IMR-90 (cell line): ENCODE measurements around the gene SUSD1. TPM values are rescaled to one million over a fixed set of nuclear protein-coding genes. Genes with fewer than 3 reads are reported as not detected.

ENCODE experiments used
- ATAC-seq: fragments of 200-7000 bp; cut with Tn5 transposase; 2 replicates; pipeline ENCODE4 v1.9.1; 2020; ENCODE audit warnings: low read depth, mild to moderate bottlenecking, moderate library complexity
- BruUV-seq: library from RNA; stranded (reverse); fragments of 400-500 nt; replicated peaks from 2 replicates; lab custom pipeline; 2021; lab: Mats Ljungman, UMichigan
- CTCF ChIA-PET: fragments of 300-600 bp; formaldehyde crosslinking; extraction: SDS; loops from one replicate; lab custom pipeline; 2021; ENCODE audit warnings: antibody characterized with exemption; lab: Yijun Ruan, JAX
- POLR2A ChIA-PET: fragments of 300-600 bp; sonication (Branson Sonifier 250); formaldehyde crosslinking; loops from one replicate; lab custom pipeline; 2022; ENCODE audit warnings: antibody characterized with exemption; ENCODE audit not compliant: unreplicated experiment; lab: Charles Lee
- DNase-seq: peaks from one replicate; pipeline ENCODE4 v3.0.0; 2013
- H2AFZ ChIP-seq: replicated peaks from 2 replicates; pipeline ENCODE3; 2013; ENCODE audit warnings: low read length, mild to moderate bottlenecking; ENCODE audit not compliant: poor library complexity
- H2AK5ac ChIP-seq: 2 replicates; pipeline ENCODE4 v1.6.1; 2013; ENCODE audit warnings: low read depth, low read length, inconsistent platforms
- H2AK9ac ChIP-seq: replicated peaks from 2 replicates; pipeline ENCODE3; 2013; ENCODE audit warnings: mild to moderate bottlenecking, low read depth, low read length, moderate library complexity; ENCODE audit not compliant: poor library complexity
- H2BK120ac ChIP-seq: 2 replicates; pipeline ENCODE4 v1.6.1; 2013; ENCODE audit warnings: low read depth, low read length, inconsistent platforms
- H2BK15ac ChIP-seq: 3 replicates; pipeline ENCODE4 v1.6.1; 2013; ENCODE audit warnings: low read depth, low read length, inconsistent platforms
- H2BK20ac ChIP-seq: 2 replicates; pipeline ENCODE4 v1.6.1; 2013; ENCODE audit warnings: low read depth, mild to moderate bottlenecking, inconsistent platforms, low read length, moderate library complexity
- H2BK5ac ChIP-seq: 2 replicates; pipeline ENCODE4 v1.6.1; 2013; ENCODE audit warnings: mild to moderate bottlenecking, low read depth, low read length, inconsistent platforms; ENCODE audit not compliant: poor library complexity, severe bottlenecking
- H3K14ac ChIP-seq: replicated peaks from 2 replicates; pipeline ENCODE4 v1.6.1; 2013; ENCODE audit warnings: low read depth, low read length, inconsistent platforms
- H3K18ac ChIP-seq: 2 replicates; pipeline ENCODE4 v1.6.1; 2013; ENCODE audit warnings: low read depth, low read length, control low read depth
- H3K23ac ChIP-seq: 2 replicates; pipeline ENCODE4 v1.6.1; 2013; ENCODE audit warnings: low read depth, low read length, inconsistent platforms
- H3K27ac ChIP-seq: 2 replicates; pipeline ENCODE4 v1.5.1; 2013; ENCODE audit warnings: mild to moderate bottlenecking, control low read depth, low read length; ENCODE audit not compliant: insufficient read depth
- H3K27me3 ChIP-seq: 2 replicates; pipeline ENCODE4 v1.6.1; 2013; ENCODE audit warnings: low read length; ENCODE audit not compliant: control insufficient read depth, insufficient read depth
- H3K36me3 ChIP-seq: 2 replicates; pipeline ENCODE4 v1.6.1; 2013; ENCODE audit warnings: low read length, mixed read lengths; ENCODE audit not compliant: control insufficient read depth, insufficient read depth
- H3K4ac ChIP-seq: 2 replicates; pipeline ENCODE4 v1.6.1; 2013; ENCODE audit warnings: low read depth, low read length, inconsistent platforms
- H3K4me1 ChIP-seq: 2 replicates; pipeline ENCODE4 v1.6.1; 2013; ENCODE audit warnings: low read length, mixed read lengths; ENCODE audit not compliant: control insufficient read depth, insufficient read depth
- H3K4me2 ChIP-seq: 2 replicates; pipeline ENCODE4 v1.6.1; 2013; ENCODE audit warnings: low read depth, mild to moderate bottlenecking, control low read depth, low read length, moderate library complexity
- H3K4me3 ChIP-seq: 2 replicates; pipeline ENCODE4 v1.5.1; 2013; ENCODE audit warnings: low read depth, mild to moderate bottlenecking, control low read depth, low read length, moderate library complexity; ENCODE audit not compliant: insufficient read depth
- H3K56ac ChIP-seq: 2 replicates; pipeline ENCODE4 v1.6.1; 2013; ENCODE audit warnings: low read length, inconsistent platforms; ENCODE audit not compliant: insufficient read depth; ENCODE audit errors: extremely low read depth
- H3K79me1 ChIP-seq, 2 experiments: 2 replicates each; pipeline ENCODE4 v1.6.1; 2013; ENCODE audit warnings: low read length in 2 of 2, inconsistent platforms in 1 of 2, low read depth in 1 of 2
- H3K9ac ChIP-seq: 2 replicates; pipeline ENCODE4 v1.6.1; 2013; ENCODE audit warnings: low read depth, low read length, control low read depth
- H3K9me1 ChIP-seq: 2 replicates; pipeline ENCODE4 v1.6.1; 2013; ENCODE audit warnings: low read length, inconsistent platforms; ENCODE audit not compliant: insufficient read depth
- H3K9me3 ChIP-seq: 2 replicates; pipeline ENCODE4 v1.6.1; 2013; ENCODE audit warnings: low read length; ENCODE audit not compliant: control insufficient read depth, insufficient read depth
- H4K20me1 ChIP-seq: 2 replicates; pipeline ENCODE4 v1.6.1; 2013; ENCODE audit warnings: low read length, inconsistent platforms; ENCODE audit not compliant: insufficient read depth
- H4K5ac ChIP-seq: 2 replicates; pipeline ENCODE4 v1.6.1; 2013; ENCODE audit warnings: mild to moderate bottlenecking, low read depth, low read length, control low read depth
- H4K8ac ChIP-seq, 2 experiments: 2 replicates each; pipeline ENCODE4 v1.6.1; 2013; ENCODE audit warnings: low read depth in 2 of 2, low read length in 2 of 2, control low read depth in 1 of 2, inconsistent platforms in 1 of 2
- H4K91ac ChIP-seq: 2 replicates; pipeline ENCODE4 v1.6.1; 2013; ENCODE audit warnings: low read depth, low read length, inconsistent platforms; ENCODE audit not compliant: insufficient read depth
- BHLHE40 ChIP-seq: fragments of 150-350 bp; IDR thresholded peaks from 2 replicates; pipeline ENCODE4 v1.6.1; 2016; ENCODE audit warnings: mild to moderate bottlenecking, low read depth, low read length
- CEBPB ChIP-seq: IDR thresholded peaks from 2 replicates; pipeline ENCODE4 v1.6.1; 2012; ENCODE audit warnings: low read depth, low read length, improper control_type of control experiment
- CHD1 ChIP-seq: IDR thresholded peaks from 2 replicates; pipeline ENCODE4 v1.6.1; 2012; ENCODE audit warnings: low read depth, low read length, improper control_type of control experiment
- CTCF ChIP-seq: conservative IDR thresholded peaks from 2 replicates; pipeline ENCODE4 v1.5.1; 2012; ENCODE audit warnings: mild to moderate bottlenecking, low read depth, low read length, improper control_type of control experiment
- ELK1 ChIP-seq: fragments of 150-350 bp; IDR thresholded peaks from 2 replicates; pipeline ENCODE4 v1.6.1; 2016; ENCODE audit warnings: low read depth, mild to moderate bottlenecking, low read length, moderate library complexity, borderline replicate concordance
- FOS ChIP-seq: fragments of 150-350 bp; IDR thresholded peaks from 2 replicates; pipeline ENCODE4 v1.6.1; 2016; ENCODE audit warnings: low read depth, low read length
- MAZ ChIP-seq: IDR thresholded peaks from 2 replicates; pipeline ENCODE4 v1.6.1; 2012; ENCODE audit warnings: low read depth, mild to moderate bottlenecking, low read length, improper control_type of control experiment, moderate library complexity, borderline replicate concordance
- MXI1 ChIP-seq: IDR thresholded peaks from 2 replicates; pipeline ENCODE4 v1.6.1; 2012; ENCODE audit warnings: low read depth, mild to moderate bottlenecking, low read length, moderate library complexity, borderline replicate concordance
- NFE2L2 ChIP-seq: fragments of 150-350 bp; IDR thresholded peaks from 2 replicates; pipeline ENCODE4 v1.6.1; 2016; ENCODE audit warnings: low read depth, mild to moderate bottlenecking, low read length
- POLR2A ChIP-seq: IDR thresholded peaks from 2 replicates; pipeline ENCODE4 v1.6.1; 2012; ENCODE audit warnings: mild to moderate bottlenecking, low read depth, low read length
- RAD21 ChIP-seq: IDR thresholded peaks from 2 replicates; pipeline ENCODE4 v1.6.1; 2012; ENCODE audit warnings: low read length, improper control_type of control experiment
- RCOR1 ChIP-seq: IDR thresholded peaks from 2 replicates; pipeline ENCODE4 v1.6.1; 2012; ENCODE audit warnings: mild to moderate bottlenecking, low read length, improper control_type of control experiment; ENCODE audit not compliant: insufficient replicate concordance
- RFX5 ChIP-seq: IDR thresholded peaks from 2 replicates; pipeline ENCODE4 v1.8.0; 2012; ENCODE audit warnings: low read depth, mild to moderate bottlenecking, low read length, moderate library complexity
- SMC3 ChIP-seq: fragments of 150-350 bp; IDR thresholded peaks from 2 replicates; pipeline ENCODE4 v1.6.1; 2016; ENCODE audit warnings: low read depth, mild to moderate bottlenecking, antibody characterized with exemption, low read length, moderate library complexity
- USF2 ChIP-seq: fragments of 150-350 bp; IDR thresholded peaks from 2 replicates; pipeline ENCODE4 v1.6.1; 2017; ENCODE audit warnings: mild to moderate bottlenecking, antibody characterized with exemption, low read length, low read depth
- WGBS, 2 experiments: methylation state at CpG; one replicate each; pipeline versions ENCODE4 v1.1.5 to v1.1.7; 2013; ENCODE audit warnings: missing lambda C conversion rate in 2 of 2; ENCODE audit not compliant: insufficient read length in 1 of 2; ENCODE audit errors: extremely low coverage in 2 of 2; 5-methylcytosine and 5-hydroxymethylcytosine counted together
- dilution Hi-C: fragments of 300-500 bp; cut with HindIII; formaldehyde crosslinking; loops from one replicate; pipeline ENCODE4 v1.14.3; 2018; ENCODE audit warnings: low sequenced_read_pairs; ENCODE audit not compliant: unreplicated experiment
- in situ Hi-C: fragments of 300-500 bp; cut with MboI; formaldehyde crosslinking; loops from 3 replicates; pipeline ENCODE4 v1.14.3; 2019; ENCODE audit warnings: low sequenced_read_pairs, inconsistent platforms, mixed read lengths
- intact Hi-C: fragments of 100-400 bp; cut with micrococcal nuclease; formaldehyde crosslinking; loops from 2 replicates; pipeline ENCODE4 v1.10.0; 2022
- polyA plus RNA-seq, 3 experiments: library from polyadenylated mRNA; depleted of rRNA; stranded (reverse); fragments of >200 nt; gene quantifications; 2 replicates each; pipeline ENCODE4 v1.2.3, GENCODE V29; 2012; ENCODE audit warnings: low replicate concordance in 1 of 3
- total RNA-seq: library from RNA; depleted of rRNA; stranded (reverse); fragments of >200 nt; gene quantifications from 2 replicates; pipeline ENCODE4 v1.2.3, GENCODE V29; 2012

SUSD1 gene
- total and polyA plus RNA-seq, 2 of the 4 experiments (the other 2 are of a cell fraction), result 4.0 to 4.7 TPM

- Histone ChIP-seq H3K23ac (no peak overlapping the region), H3K56ac (peak overlapping the region; percentile 13; the same call in 1 of the 2 replicates), H3K4me1 (peaks cover 35% of the 10 kb centered on the region), H2BK15ac (peak overlapping the region; percentile 22; the same call in 1 of the 3 replicates), H2AFZ (no peak overlapping the region), H3K9me1 (peaks cover 39% of the 10 kb centered on the region), H3K14ac (peak overlapping the region; percentile 23; the same call in 1 of the 2 replicates), H4K5ac (no peak overlapping the region; the same call in 1 of the 2 replicates), H4K20me1 (no peaks in the 10 kb centered on the region), H3K27ac (peak overlapping the region; percentile 58; the same call in 1 of the 2 replicates), H3K18ac (peak overlapping the region; percentile 97; the same call in 1 of the 2 replicates), H3K27me3 (no peaks in the 10 kb centered on the region), H4K91ac (peak overlapping the region; percentile 35; the same call in 1 of the 2 replicates), H3K79me1 (peaks cover 20 to 49% of the 10 kb centered on the region in 2 experiments), H3K9me3 (no peaks in the 10 kb centered on the region), H3K4ac (peak overlapping the region; percentile 73), H4K8ac (peak overlapping the region; percentile 55 to 89), H2BK120ac (peak overlapping the region; percentile 95), H2AK5ac (peak overlapping the region; percentile 27; the same call in 1 of the 2 replicates), H3K4me2 (peak overlapping the region; percentile 64; the same call in 1 of the 2 replicates), H2BK20ac (peak overlapping the region; percentile 75; the same call in 1 of the 2 replicates), H3K9ac (no peak overlapping the region), H3K4me3 (no peak overlapping the region), H2BK5ac (peak overlapping the region; percentile 98), H3K36me3 (no peaks in the 10 kb centered on the region), H2AK9ac (no peak overlapping the region)
- in situ Hi-C loops, result no loop called here
- ChIA-PET POLR2A (interaction anchor here (0.7 kb wide), 2 partner anchors 90 to 135 kb away, joined by 3 read pairs; no protein-coding TSS in a partner anchor), CTCF (no interaction called here)
- intact Hi-C loops, result loop anchor here (5.0 kb wide), 2 partner anchors 40 to 75 kb away; no protein-coding TSS in a partner anchor
- ATAC-seq (peak; percentile 18), DNase-seq (peak; percentile 71)
- dilution Hi-C loops, result no loop called here
- WGBS, 2 experiments, result no CpG with 5 or more reads among the region's 1 CpG
- no TSS peak for BruUV-seq
- no peak for TF ChIP-seq CEBPB
- no peak for TF ChIP-seq MXI1
- TF ChIP-seq RAD21, result no peak
- TF ChIP-seq FOS, result no peak
- no peak for TF ChIP-seq NFE2L2
- no peak for TF ChIP-seq CTCF
- no peak for TF ChIP-seq POLR2A
- no peak for TF ChIP-seq RCOR1
- no peak for TF ChIP-seq CHD1
- TF ChIP-seq SMC3, result peak; percentile 1; the same call in 1 of the 2 replicates
- TF ChIP-seq ELK1, result no peak
- TF ChIP-seq RFX5, result no peak
- no peak for TF ChIP-seq USF2
- no peak for TF ChIP-seq BHLHE40
- TF ChIP-seq MAZ, result no peak
Observed at GRCh38 chr9:112032743-112033142, 142.4 kb downstream of the SUSD1 start.
